ENCODE measurements around the gene NME5. TPM values are rescaled to one million over a fixed set of nuclear protein-coding genes. Genes with fewer than 3 reads are reported as not detected.
"Not testable (repeated sequence)": the region's sequence is repeated elsewhere in the genome, so short reads cannot be mapped to it uniquely, and the experiment has no call there.

NME5 gene
- polyA plus RNA-seq, 1 donor: 2.8 TPM

GRCh38 chr5:138082033-138082432 lies 57.2 kb downstream of the NME5 start:
- no peaks in the 10 kb centered on the region for H3K27me3 ChIP-seq (ENCODE audit: control insufficient read depth, insufficient read depth, low read length)
- no peaks in the 10 kb centered on the region for H3K36me3 ChIP-seq (ENCODE audit: control insufficient read depth, insufficient read depth, low read length)
- no peak for DNase-seq
- WGBS (ENCODE audit: insufficient coverage, low lambda C conversion rate): no CpG with 5 or more reads among the region's 4 CpGs
- H3K4me1 ChIP-seq (ENCODE audit: control insufficient read depth, insufficient read depth, low read length): no peaks in the 10 kb centered on the region
- H3K9me3 ChIP-seq (ENCODE audit: control insufficient read depth, low read depth, low read length): no peaks in the 10 kb centered on the region
- no peak overlapping the region for H3K4me3 ChIP-seq (ENCODE audit: low read length)
- H3K27ac ChIP-seq (ENCODE audit: low read length): no peak overlapping the region

GRCh38 chr5:138078006-138078643 lies 61.1 kb downstream of the NME5 start:
- no peaks in the 10 kb centered on the region for H3K9me3 ChIP-seq (ENCODE audit: control insufficient read depth, low read depth, low read length)
- DNase-seq: no peak
- H3K36me3 ChIP-seq (ENCODE audit: control insufficient read depth, insufficient read depth, low read length): no peaks in the 10 kb centered on the region
- H3K27ac ChIP-seq (ENCODE audit: low read length): no peak overlapping the region
- no peaks in the 10 kb centered on the region for H3K27me3 ChIP-seq (ENCODE audit: control insufficient read depth, insufficient read depth, low read length)
- no peaks in the 10 kb centered on the region for H3K4me1 ChIP-seq (ENCODE audit: control insufficient read depth, insufficient read depth, low read length)
- no CpG with 5 or more reads among the region's 1 CpG for WGBS (ENCODE audit: insufficient coverage, low lambda C conversion rate)
- H3K4me3 ChIP-seq (ENCODE audit: low read length): no peak overlapping the region

GRCh38 chr5:138077064-138077696 lies 62.0 kb downstream of the NME5 start:
- Histone ChIP-seq H3K9me3 (ENCODE audit: control insufficient read depth, low read depth, low read length) (no peaks in the 10 kb centered on the region), H3K36me3 (ENCODE audit: control insufficient read depth, insufficient read depth, low read length) (no peaks in the 10 kb centered on the region), H3K27ac (ENCODE audit: low read length) (no peak overlapping the region), H3K27me3 (ENCODE audit: control insufficient read depth, insufficient read depth, low read length) (no peaks in the 10 kb centered on the region), H3K4me3 (ENCODE audit: low read length) (no peak overlapping the region), H3K4me1 (ENCODE audit: control insufficient read depth, insufficient read depth, low read length) (no peaks in the 10 kb centered on the region)
- DNase-seq: peak; percentile 43 to 44
- WGBS (ENCODE audit: insufficient coverage, low lambda C conversion rate): 14% methylated on average over 2 of the region's 5 CpGs

- H3K4me1 ChIP-seq (ENCODE audit: control insufficient read depth, insufficient read depth, low read length); DNase-seq; H3K27ac ChIP-seq (ENCODE audit: low read length); H3K27me3 ChIP-seq (ENCODE audit: control insufficient read depth, insufficient read depth, low read length); H3K4me3 ChIP-seq (ENCODE audit: low read length); H3K36me3 ChIP-seq (ENCODE audit: control insufficient read depth, insufficient read depth, low read length); H3K9me3 ChIP-seq (ENCODE audit: control insufficient read depth, low read depth, low read length): not testable (repeated sequence)
- no CpG with 5 or more reads among the region's 32 CpGs for WGBS (ENCODE audit: insufficient coverage, low lambda C conversion rate)
Observed at GRCh38 chr5:138070026-138070425, 69.2 kb downstream of the NME5 start.

- H3K4me3 ChIP-seq (ENCODE audit: low read length): no peak overlapping the region
- H3K4me1 ChIP-seq (ENCODE audit: control insufficient read depth, insufficient read depth, low read length): no peaks in the 10 kb centered on the region
- no CpG with 5 or more reads among the region's 6 CpGs for WGBS (ENCODE audit: insufficient coverage, low lambda C conversion rate)
- DNase-seq: peak; percentile 62 to 63
- H3K9me3 ChIP-seq (ENCODE audit: control insufficient read depth, low read depth, low read length): no peaks in the 10 kb centered on the region
- no peak overlapping the region for H3K27ac ChIP-seq (ENCODE audit: low read length)
- no peaks in the 10 kb centered on the region for H3K36me3 ChIP-seq (ENCODE audit: control insufficient read depth, insufficient read depth, low read length)
- no peaks in the 10 kb centered on the region for H3K27me3 ChIP-seq (ENCODE audit: control insufficient read depth, insufficient read depth, low read length)
Observed at GRCh38 chr5:138068742-138069600, 70.3 kb downstream of the NME5 start.

GRCh38 chr5:138067945-138068344 lies 71.3 kb downstream of the NME5 start:
- Histone ChIP-seq H3K4me3 (ENCODE audit: low read length) (no peak overlapping the region), H3K9me3 (ENCODE audit: control insufficient read depth, low read depth, low read length) (no peaks in the 10 kb centered on the region), H3K36me3 (ENCODE audit: control insufficient read depth, insufficient read depth, low read length) (no peaks in the 10 kb centered on the region), H3K4me1 (ENCODE audit: control insufficient read depth, insufficient read depth, low read length) (no peaks in the 10 kb centered on the region), H3K27me3 (ENCODE audit: control insufficient read depth, insufficient read depth, low read length) (no peaks in the 10 kb centered on the region), H3K27ac (ENCODE audit: low read length) (no peak overlapping the region)
- DNase-seq: no peak
- 100% methylated on average over 4 of the region's 8 CpGs for WGBS (ENCODE audit: insufficient coverage, low lambda C conversion rate)

Other genes starting within 250 kb of the NME5 start
- 0.15 TPM for gene PKD2L2, start 250.0 kb downstream of the NME5 start, polyA plus RNA-seq
- gene FAM13B, start 106.3 kb downstream of the NME5 start, polyA plus RNA-seq: 23.5 TPM
- gene WNT8A, start 55.4 kb downstream of the NME5 start, polyA plus RNA-seq: not detected
- gene BRD8, start 39.2 kb upstream of the NME5 start, polyA plus RNA-seq: 88.3 TPM
- gene KIF20A, start 39.7 kb upstream of the NME5 start, polyA plus RNA-seq: 13.8 TPM
- 35.7 TPM for gene CDC23, start 73.9 kb upstream of the NME5 start, polyA plus RNA-seq
- gene GFRA3, start 135.2 kb upstream of the NME5 start, polyA plus RNA-seq: 6.9 TPM
- 4.5 TPM for gene CDC25C, start 192.4 kb upstream of the NME5 start, polyA plus RNA-seq
- 30.6 TPM for gene FAM53C, start 198.8 kb upstream of the NME5 start, polyA plus RNA-seq
- gene KDM3B, start 213.3 kb upstream of the NME5 start, polyA plus RNA-seq: 61.1 TPM